GM21528 (cell line): ENCODE results near the gene CHMP2A.
A peak's percentile ranks its signal among the peaks of the same experiment; 100 is the strongest.

Experiments
- ATAC-seq: cut with Tn5 transposase; IDR thresholded peaks from one replicate; pipeline ENCODE4 v1.9.1; 2021; ENCODE audit warnings: mild to moderate bottlenecking, moderate library complexity; ENCODE audit not compliant: unreplicated experiment, low FRiP score

CHMP2A gene

GRCh38 chr19:58556622-58557220, 1.8 kb upstream of the CHMP2A start:
- ATAC-seq, result no peak

- ATAC-seq, result no peak
These were observed 1.2 kb upstream of the CHMP2A start for GRCh38 chr19:58555920-58556621.

GRCh38 chr19:58555369-58555885, 522 bp upstream of the CHMP2A start:
- ATAC-seq, result no peak

DNA sequence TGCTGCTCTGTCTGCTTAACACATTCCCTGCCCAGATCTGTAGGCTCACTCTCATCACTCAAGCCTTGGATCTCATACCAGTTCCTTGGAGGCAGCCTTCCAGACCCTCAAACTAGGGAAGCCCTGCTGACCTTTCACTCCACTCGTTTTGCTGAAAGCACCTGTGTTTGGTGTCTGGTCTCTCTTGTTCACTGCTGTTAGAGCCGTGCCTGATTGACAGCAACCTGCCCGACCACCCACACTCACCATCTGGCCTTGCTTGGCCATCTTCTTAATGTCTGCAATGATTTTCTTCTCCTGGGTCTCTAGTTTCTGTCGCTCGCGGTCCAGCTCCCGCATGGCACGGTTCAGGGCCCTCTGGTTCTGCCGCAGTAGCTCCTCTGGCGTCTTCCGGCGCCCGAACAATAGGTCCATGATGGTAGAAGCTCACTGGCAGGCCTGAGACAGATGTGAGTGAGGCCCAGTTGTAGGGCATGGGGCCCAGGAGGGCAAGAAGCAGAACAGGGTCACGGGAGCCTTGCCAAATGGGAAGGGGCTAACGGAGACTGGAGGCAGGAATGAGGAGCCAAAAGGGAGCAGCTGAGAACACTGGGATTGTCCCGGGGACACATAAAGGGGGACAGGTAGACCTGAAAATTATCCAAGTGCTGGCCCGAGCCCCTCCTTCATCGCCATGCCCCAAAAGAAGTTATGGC, 959 bp downstream of the CHMP2A start:
- ATAC-seq, result no peak

GRCh38 chr19:58552655-58553054, 2.2 kb downstream of the CHMP2A start:
- no peak for ATAC-seq

DNA sequence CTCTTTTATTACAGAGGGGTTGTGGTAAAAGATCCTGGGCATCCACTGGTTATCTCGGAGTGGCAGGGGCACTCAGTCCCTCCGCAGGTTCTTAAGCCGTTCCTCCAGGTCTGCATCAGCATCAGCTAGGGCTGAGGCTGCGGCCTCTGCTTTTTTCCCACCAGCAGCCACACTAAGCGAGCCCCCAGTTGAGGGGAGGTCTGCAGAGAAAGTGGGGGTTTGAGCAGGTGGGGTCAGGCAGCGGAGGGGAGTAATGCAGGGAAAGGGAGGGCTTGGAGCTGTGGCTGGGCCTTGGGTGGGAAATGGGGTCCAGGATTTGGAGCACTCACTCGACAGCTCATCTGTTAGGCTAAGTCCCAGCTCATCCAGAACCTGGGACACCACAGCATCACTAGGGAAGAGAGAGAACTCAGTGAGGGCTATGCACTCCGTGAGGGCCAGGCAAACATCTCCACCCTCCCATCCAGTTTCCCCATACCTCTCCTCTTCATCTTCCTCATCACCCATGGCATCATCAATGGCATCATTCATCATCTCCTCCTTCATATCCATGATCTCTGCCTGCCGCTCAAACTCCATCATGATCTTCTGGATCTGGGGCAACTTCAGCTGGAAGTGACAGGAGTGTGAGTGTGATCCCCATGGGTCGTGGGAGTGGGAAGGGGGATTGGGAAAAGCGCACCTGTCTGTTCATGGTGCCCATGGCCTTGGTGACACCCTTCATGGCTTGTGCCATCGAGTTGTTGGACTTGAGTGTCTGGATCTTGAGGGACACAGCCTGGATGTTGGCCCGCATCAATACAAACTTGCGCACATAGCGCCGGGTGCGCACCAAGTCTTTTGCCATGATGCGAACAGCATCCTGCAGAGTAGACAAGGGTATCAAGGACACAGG, 3.1 kb downstream of the CHMP2A start:
- no peak for ATAC-seq

- ATAC-seq, result no peak
These were observed 3.8 kb downstream of the CHMP2A start for GRCh38 chr19:58551123-58551497.

DNA sequence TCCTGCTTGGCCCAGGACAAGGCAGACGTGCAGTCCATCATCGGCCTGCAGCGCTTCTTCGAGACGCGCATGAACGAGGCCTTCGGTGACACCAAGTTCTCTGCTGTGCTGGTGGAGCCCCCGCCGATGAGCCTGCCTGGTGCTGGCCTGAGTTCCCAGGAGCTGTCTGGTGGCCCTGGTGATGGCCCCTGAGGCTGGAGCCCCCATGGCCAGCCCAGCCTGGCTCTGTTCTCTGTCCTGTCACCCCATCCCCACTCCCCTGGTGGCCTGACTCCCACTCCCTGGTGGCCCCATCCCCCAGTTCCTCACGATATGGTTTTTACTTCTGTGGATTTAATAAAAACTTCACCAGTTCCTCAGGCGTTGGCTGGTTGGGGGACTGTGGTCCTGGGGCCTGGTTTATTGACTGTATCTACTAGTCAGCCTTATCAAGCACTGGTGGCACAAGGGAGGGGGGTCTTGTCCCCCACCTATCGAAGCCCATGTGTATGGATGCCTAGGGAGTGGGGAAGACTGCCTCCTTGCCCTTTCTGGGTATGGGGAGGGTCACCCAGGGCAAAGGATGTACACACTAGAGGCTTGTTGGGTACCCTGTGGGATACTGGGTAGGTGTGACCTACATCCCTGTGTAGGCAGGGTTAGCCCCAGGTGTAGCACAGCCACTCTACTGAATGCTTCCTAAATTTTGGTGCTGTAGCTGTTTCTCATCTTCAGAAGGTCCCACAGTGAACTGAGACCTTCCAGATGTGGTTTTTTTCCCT, 4.4 kb downstream of the CHMP2A start:
- ATAC-seq, result no peak

- no peak for ATAC-seq
These were observed 5.1 kb downstream of the CHMP2A start for GRCh38 chr19:58549664-58550361.

- no peak for ATAC-seq
These were observed 5.8 kb downstream of the CHMP2A start for GRCh38 chr19:58548859-58549663.

DNA sequence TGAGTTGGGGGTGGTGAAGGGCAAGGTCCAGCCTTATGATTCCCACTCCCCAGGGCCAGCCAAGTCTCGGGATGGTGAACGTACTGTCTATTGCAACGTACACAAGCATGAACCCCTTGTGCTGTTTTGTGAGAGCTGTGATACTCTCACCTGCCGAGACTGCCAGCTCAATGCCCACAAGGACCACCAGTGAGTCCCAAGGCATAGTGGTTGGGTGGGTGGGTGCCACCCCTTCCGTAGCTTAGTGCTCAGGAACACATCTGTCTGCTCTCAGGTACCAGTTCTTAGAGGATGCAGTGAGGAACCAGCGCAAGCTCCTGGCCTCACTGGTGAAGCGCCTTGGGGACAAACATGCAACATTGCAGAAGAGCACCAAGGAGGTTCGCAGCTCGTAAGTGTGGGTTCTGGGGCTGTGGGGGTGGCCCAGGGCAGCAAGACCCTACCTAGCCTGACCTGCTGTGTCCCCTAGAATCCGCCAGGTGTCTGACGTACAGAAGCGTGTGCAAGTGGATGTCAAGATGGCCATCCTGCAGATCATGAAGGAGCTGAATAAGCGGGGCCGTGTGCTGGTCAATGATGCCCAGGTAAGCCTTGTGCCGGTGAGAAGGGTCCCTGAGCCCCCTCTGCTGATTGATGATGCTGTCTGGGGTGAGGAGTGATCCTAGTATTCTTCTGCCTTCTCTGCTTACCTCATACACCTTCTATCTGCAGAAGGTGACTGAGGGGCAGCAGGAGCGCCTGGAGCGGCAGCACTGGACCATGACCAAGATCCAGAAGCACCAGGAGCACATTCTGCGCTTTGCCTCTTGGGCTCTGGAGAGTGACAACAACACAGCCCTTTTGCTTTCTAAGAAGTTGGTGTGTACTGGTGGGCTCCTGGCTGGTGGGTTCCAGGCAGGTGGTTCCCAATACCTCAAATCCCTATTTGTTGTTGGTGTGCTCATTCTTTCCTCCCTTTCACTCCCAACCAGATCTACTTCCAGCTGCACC, 7.3 kb downstream of the CHMP2A start:
- ATAC-seq, result no peak

- ATAC-seq, result no peak
These were observed 8.8 kb downstream of the CHMP2A start for GRCh38 chr19:58546019-58546530.

DNA sequence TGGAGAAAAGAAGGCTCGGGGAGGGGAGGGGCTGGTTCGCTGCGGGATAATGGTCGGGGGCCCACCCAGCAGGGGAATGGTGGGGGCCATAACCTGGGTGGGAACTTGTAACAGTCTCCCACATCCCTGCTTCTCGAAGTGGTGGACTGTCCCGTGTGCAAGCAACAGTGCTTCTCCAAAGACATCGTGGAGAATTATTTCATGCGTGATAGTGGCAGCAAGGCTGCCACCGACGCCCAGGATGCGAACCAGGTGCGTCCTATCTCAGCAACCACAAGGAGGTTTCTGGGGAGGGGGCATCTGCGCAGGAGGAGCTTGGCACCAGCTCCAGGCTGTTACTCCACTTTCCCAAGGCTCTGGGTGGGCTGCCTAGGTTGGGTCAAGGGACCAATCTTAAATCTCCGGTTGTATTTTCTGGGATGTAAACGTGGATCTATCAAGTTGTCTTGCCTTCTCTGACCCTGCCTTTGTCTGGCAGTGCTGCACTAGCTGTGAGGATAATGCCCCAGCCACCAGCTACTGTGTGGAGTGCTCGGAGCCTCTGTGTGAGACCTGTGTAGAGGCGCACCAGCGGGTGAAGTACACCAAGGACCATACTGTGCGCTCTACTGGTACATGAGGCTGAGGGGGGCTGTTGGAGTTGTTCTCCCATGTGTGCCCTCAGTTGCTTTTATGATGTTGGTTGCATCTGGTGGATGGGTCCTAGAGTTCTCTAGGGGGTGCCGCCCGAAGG, 9.5 kb downstream of the CHMP2A start:
- ATAC-seq, result no peak

DNA sequence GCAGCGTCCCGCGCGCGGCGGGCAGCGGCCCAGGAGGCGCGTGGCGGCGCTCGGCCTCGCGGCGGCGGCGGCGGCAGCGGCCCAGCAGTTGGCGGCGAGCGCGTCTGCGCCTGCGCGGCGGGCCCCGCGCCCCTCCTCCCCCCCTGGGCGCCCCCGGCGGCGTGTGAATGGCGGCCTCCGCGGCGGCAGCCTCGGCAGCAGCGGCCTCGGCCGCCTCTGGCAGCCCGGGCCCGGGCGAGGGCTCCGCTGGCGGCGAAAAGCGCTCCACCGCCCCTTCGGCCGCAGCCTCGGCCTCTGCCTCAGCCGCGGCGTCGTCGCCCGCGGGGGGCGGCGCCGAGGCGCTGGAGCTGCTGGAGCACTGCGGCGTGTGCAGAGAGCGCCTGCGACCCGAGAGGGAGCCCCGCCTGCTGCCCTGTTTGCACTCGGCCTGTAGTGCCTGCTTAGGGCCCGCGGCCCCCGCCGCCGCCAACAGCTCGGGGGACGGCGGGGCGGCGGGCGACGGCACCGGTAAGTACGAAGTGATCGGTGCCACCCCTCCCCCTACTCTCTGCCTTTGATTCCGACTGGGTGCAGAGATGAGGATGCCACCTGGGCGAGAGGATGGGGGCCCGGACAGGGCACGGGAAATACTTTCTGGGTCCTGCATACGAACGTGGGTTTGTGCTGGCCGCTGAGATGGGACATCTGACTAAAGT, 10.2 kb downstream of the CHMP2A start:
- ATAC-seq, result peak; percentile 53

DNA sequence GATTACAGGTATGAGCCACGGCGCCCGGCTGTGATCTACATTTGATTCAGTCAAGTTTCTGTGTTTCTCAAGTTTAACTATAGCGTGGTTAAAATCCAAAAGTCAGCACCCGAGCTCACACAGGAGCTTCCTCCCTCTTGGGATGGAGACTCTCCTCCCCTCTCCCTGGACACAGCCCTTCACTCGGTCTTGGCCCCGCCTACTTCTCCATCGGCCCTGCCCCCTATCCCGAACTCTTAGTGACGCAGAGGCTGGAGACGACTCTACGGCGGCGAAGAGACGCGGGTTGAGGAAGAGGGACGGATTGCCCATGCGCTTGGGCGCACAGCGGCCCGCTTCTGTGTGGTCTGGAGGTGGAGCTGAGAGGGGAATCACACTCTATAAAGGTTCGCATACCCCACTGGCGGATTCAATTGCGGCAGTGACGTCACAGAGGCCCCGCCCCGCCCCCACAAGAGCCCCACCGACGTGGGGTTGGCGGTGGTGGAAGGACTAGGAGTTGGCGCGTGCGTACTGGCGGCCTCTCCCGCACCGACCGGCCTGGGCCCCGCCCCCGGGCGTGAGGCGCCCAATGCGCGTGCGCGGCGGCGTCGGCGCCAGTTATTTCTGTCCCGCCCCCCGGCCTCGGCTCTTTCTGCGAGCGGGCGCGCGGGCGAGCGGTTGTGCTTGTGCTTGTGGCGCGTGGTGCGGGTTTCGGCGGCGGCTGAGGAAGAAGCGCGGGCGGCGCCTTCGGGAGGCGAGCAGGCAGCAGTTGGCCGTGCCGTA, 10.9 kb downstream of the CHMP2A start, which contains the start of gene TRIM28:
TRIM28 (plus strand) TSS at position 239 of the 765 bp plus-strand sequence. CDS start 694 bp downstream, outside the sequence.
- peak; percentile 85 for ATAC-seq
